ENCODE data around the gene ABCA6. TPM values are rescaled to one million over a fixed set of nuclear protein-coding genes. Genes with fewer than 3 reads are reported as not detected.
A peak's percentile ranks its signal among the peaks of the same experiment; 100 is the strongest.

ABCA6 gene
- total and polyA plus RNA-seq, 2 of the 13 experiments (the other 11 are each of a cell fraction or from before 2014, with no cell fraction given) = 0.05 to 0.11 TPM

DNA sequence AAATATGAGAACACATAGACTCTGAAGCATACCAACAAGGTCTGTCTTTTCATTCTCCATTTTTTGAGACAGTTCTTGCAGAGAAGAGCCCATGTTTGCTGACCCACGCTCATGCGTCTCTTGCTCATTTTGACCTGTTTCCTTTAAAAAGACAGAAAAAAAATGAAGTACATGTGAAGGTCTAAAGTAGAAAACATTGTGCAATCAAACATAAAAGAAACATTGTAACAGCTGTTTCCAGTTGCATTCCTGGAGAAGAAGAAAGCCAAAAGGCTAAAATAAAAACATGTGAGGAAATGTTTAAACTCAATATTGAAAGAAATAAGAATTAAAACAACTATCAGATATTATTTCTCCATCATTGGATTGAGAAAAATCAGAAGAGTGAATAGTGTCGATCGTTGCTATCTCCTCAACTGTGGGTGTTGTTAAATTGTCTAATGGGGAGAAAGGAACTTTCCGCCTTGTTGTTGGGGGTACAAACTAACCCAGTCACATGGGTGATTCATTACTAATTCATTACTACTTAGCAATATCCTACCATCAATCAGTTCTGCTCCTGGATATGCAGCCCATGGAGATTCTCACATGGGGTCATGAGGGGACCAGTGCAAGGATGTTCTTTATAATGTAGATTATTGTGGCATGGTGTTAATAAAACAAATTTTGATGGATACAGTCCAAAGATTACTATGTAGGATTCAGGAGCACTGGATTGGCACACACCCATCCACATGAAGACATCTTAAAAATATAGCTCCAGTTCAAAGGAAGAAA lies 90.5 kb downstream of the ABCA6 start (continued):
- TF ChIP-seq STAG1 (CRISPR knock-in tag; IDR thresholded peaks at IDR 0.05) = no peak
- TF ChIP-seq KAT2B (IDR thresholded peaks at IDR 0.05; ENCODE audit: borderline replicate concordance, low read depth, low read length) = no peak
- TF ChIP-seq SIX1 (CRISPR knock-in tag; IDR thresholded peaks at IDR 0.05; ENCODE audit: borderline replicate concordance) = no peak
- TF ChIP-seq ZNF124 (CRISPR knock-in tag; IDR thresholded peaks at IDR 0.05) = no peak
- TF ChIP-seq KDM4B (CRISPR knock-in tag; IDR thresholded peaks at IDR 0.05) = no peak
- TF ChIP-seq ZNF782 (CRISPR knock-in tag; IDR thresholded peaks at IDR 0.05; ENCODE audit: borderline replicate concordance) = no peak
- 0 out of 2 replicates have a peak, but pooled peaks have one; percentile 12 for TF ChIP-seq SP5 (CRISPR knock-in tag; IDR thresholded peaks at IDR 0.05; ENCODE audit: borderline replicate concordance, low read depth)
- TF ChIP-seq TCF7L2 (IDR thresholded peaks at IDR 0.05; ENCODE audit: low read depth, low read length) = no peak
- TF ChIP-seq HNF4G (IDR thresholded peaks at IDR 0.05; ENCODE audit: borderline replicate concordance, low read depth, low read length) = no peak
- no peak for TF ChIP-seq HNF4G (CRISPR knock-in tag; IDR thresholded peaks at IDR 0.05; ENCODE audit: borderline replicate concordance, low read depth)
- peak; percentile 98 for TF ChIP-seq TFAP4 (IDR thresholded peaks at IDR 0.05; ENCODE audit: borderline replicate concordance, low read depth)
- no peak for TF ChIP-seq ZFP90 (CRISPR knock-in tag; IDR thresholded peaks at IDR 0.05; ENCODE audit: borderline replicate concordance)
- TF ChIP-seq, protein P1, sequence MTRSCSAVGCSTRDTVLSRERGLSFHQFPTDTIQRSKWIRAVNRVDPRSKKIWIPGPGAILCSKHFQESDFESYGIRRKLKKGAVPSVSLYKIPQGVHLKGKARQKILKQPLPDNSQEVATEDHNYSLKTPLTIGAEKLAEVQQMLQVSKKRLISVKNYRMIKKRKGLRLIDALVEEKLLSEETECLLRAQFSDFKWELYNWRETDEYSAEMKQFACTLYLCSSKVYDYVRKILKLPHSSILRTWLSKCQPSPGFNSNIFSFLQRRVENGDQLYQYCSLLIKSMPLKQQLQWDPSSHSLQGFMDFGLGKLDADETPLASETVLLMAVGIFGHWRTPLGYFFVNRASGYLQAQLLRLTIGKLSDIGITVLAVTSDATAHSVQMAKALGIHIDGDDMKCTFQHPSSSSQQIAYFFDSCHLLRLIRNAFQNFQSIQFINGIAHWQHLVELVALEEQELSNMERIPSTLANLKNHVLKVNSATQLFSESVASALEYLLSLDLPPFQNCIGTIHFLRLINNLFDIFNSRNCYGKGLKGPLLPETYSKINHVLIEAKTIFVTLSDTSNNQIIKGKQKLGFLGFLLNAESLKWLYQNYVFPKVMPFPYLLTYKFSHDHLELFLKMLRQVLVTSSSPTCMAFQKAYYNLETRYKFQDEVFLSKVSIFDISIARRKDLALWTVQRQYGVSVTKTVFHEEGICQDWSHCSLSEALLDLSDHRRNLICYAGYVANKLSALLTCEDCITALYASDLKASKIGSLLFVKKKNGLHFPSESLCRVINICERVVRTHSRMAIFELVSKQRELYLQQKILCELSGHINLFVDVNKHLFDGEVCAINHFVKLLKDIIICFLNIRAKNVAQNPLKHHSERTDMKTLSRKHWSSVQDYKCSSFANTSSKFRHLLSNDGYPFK (CRISPR knock-in tag; IDR thresholded peaks at IDR 0.05; ENCODE audit: borderline replicate concordance) = no peak
- no peak for TF ChIP-seq MLLT10 (CRISPR knock-in tag; IDR thresholded peaks at IDR 0.05)
- TF ChIP-seq, protein P2, sequence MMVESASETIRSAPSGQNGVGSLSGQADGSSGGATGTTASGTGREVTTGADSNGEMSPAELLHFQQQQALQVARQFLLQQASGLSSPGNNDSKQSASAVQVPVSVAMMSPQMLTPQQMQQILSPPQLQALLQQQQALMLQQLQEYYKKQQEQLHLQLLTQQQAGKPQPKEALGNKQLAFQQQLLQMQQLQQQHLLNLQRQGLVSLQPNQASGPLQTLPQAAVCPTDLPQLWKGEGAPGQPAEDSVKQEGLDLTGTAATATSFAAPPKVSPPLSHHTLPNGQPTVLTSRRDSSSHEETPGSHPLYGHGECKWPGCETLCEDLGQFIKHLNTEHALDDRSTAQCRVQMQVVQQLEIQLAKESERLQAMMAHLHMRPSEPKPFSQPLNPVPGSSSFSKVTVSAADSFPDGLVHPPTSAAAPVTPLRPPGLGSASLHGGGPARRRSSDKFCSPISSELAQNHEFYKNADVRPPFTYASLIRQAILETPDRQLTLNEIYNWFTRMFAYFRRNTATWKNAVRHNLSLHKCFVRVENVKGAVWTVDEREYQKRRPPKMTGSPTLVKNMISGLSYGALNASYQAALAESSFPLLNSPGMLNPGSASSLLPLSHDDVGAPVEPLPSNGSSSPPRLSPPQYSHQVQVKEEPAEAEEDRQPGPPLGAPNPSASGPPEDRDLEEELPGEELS (CRISPR knock-in tag; IDR thresholded peaks at IDR 0.05) = peak; percentile 54; the same call in 1 of the 2 replicates
- no peak for TF ChIP-seq NBN (conservative IDR thresholded peaks at IDR 0.05)
- no peak for TF ChIP-seq PAF1 (CRISPR knock-in tag; IDR thresholded peaks at IDR 0.05)
- no peak for TF ChIP-seq ZMAT5 (CRISPR knock-in tag; IDR thresholded peaks at IDR 0.05; ENCODE audit: borderline replicate concordance, low read depth)
- TF ChIP-seq ZNF251 (CRISPR knock-in tag; IDR thresholded peaks at IDR 0.05) = no peak
- TF ChIP-seq KLF12 (CRISPR knock-in tag; IDR thresholded peaks at IDR 0.05; ENCODE audit: borderline replicate concordance) = no peak
- 0 out of 2 replicates have a peak, but pooled peaks have one; percentile 32 for TF ChIP-seq ZNF614 (CRISPR knock-in tag; IDR thresholded peaks at IDR 0.05; ENCODE audit: borderline replicate concordance)
- TF ChIP-seq GATA4 (IDR thresholded peaks at IDR 0.05; ENCODE audit: borderline replicate concordance, low read depth) = no peak; the same call in 1 of the 2 replicates

All from HepG2 (cell line).